NOMO-1 treated with DMSO at 0.1 percent for 48 hours (cell line): ENCODE measurements around the gene MOBP.
"Not testable (repeated sequence)": the region's sequence is repeated elsewhere in the genome, so short reads cannot be mapped to it uniquely, and the experiment has no call there.

Source experiments
- DNase-seq: peaks from one replicate; lab custom pipeline; 2025; ENCODE audit not compliant: unreplicated experiment; lab: John Stamatoyannopoulos, UW

Gene MOBP, protein sequence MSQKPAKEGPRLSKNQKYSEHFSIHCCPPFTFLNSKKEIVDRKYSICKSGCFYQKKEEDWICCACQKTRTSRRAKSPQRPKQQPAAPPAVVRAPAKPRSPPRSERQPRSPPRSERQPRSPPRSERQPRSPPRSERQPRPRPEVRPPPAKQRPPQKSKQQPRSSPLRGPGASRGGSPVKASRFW

DNA sequence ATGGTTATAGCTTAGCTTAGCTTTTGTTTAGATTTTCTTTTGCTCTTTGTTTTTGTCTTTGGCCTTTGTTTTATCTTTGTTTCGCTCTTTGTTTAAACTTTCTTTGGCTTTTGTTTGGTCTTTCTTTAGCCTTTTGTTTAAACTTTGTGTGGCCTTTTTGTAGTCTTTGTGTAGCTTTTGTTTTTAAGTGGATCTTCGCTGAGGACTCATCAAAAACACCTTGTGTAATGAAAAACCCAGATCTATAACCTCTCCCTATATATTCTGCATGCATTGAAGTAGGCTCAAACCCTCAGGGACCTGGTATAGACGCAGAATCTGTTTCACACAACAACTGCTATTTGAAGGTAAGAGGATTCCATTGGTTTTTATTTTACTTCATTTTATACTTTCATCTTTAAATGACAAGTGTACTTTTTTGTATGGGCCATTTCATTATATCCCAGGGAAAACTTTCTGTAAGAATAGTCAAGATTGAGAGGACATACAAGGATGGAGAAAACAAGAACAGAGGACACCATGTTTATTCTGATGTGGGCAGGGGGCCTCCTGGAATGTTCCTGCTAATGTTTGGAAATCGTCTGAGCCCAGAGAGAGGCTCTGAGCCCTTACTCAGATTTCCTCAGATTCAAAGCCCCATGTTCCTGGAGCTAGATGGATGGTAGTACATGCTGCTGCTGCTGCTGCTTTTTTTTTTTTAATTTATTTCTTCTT lies at the start of gene MOBP:
Gene MOBP, plus strand, starts transcription at position 287 of the 714 bp plus-strand sequence. CDS start 34,390 bp downstream, outside the sequence.
- no peak for DNase-seq

DNA sequence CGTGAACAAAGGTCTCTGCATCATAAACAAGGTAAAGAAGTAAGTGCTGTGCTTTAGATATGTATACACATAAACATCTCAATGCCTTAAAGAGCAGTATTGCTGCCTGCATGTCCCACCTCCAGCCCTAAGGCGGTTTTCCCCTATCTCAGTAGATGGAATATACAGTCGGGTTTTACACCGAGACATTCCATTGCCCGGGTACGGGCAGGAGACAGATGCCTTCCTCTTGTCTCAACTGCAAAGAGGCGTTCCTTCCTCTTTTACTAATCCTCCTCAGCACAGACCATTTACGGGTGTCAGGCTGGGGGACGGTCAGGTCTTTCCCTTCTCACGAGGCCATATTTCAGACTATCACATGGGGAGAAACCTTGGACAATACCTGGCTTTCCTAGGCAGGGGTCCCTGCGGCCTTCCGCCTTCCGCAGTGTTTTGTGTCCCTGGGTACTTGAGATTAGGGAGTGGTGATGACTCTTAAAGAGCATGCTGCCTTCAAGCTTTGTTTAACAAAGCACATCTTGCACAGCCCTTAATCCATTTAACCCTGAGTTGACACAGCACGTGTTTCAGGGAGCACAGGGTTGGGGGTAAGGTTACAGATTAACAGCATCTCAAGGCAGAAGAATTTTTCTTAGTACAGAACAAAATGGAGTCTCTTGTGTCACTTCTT lies 48.8 kb upstream of the MOBP start:
- DNase-seq = not testable (repeated sequence)

DNA sequence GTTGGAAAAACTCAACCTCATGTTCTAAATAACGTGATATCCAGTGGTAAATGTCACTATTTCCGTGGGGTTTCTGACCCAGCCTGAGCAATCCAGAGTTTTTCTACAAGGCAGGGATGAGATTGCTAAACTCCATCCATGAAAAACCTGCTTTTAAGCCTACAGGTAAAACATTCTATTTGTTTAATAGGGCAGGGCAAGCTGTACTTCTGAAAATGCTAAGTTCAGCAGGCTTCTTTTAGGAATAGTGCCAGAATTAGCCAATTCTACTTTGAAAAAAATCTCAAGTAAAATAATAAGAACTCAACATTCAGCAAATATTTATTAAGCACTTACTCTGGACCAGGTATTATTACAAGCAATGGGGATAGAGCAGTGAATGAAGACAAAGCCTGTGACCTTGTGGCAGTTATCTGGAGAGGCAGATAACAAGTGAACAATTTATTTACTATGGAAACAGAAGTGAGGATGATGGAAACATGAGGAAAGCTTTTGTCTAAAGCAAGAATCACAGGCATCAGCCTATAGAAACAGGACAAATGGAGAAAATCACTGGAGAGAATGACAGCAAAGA lies 47.7 kb upstream of the MOBP start:
- no peak for DNase-seq

DNA sequence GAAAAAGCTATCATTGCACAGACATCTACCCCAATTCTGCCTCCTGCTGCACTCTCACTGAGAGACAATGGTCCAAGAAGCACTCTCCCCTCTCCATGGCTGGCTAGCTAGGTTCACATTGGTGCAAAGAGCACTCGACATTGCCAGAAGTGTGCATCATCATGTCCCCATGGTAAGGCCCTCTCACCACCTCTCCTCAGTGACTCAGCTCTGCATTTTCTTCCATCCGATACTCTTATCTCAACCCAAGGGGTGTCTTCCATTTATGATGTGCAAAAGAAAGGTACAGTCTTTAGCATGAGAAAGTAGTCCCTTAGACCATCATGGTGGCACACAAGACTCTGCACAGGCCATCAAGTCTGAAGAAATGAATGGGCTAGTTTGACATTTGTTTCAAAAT lies 46.9 kb upstream of the MOBP start:
- DNase-seq = no peak

DNA sequence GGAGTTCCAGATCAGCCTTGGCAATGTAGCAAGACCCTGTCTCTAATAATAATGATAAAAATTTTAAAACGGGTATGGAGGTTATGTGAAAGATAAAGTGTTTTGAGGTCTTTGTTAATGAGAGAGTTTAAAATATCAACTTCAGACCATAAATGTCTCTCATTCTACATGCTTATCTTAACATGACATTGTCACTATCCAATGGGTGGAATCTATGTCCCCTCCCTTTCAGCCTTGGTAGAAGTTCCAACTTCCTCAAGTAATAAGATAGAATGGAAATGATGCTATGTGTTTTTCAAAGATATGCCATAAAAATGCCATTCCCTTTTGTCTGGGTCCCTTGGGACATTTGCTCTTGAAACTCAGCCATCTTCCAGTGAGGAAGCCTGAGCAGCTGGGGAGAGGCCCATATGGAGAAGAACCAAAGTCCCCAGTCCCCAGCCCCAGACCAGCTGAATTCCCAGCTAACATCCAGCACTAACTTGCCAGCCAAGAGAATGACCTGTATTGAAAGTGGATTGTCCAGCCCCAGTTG lies 44.0 kb upstream of the MOBP start:
- DNase-seq = no peak

DNA sequence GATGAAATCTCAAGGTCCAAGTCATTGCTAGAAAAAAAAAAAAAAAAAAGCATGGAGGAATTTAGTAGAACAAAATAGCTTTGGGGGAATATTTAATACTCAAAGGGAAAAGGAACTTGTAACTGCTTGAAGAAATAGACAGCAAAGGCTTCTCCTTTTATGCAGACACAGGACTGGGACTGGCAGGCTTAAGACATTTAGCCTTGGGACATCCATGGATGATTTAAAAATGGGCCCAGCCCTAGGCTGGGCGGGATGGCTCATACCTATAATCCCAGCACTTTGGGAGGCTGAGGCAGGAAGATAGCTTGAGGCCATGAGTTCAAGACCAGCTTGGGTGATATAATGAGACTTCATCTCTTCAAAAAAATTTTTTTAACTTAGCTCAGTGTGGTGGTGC lies 41.2 kb upstream of the MOBP start:
- DNase-seq = no peak

DNA sequence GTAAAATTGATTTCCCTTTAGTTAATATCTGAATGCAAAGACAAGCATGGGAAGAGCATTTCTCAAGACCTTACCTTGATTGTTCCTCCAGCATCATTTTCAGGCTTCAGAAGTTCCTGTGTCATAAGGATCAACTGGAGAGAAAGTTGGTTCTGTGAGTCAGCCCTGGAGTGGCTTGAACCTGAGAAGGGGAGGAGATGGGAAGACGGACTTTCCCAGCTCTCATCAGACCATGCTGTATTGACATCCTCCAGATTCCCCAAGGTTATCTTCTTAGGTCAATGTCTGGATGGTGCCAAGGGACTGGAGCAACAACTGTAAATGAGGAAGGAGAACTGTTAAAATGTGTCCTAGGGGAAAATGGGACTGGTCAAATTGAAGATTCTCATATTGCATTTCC lies 40.0 kb upstream of the MOBP start:
- no peak for DNase-seq

DNA sequence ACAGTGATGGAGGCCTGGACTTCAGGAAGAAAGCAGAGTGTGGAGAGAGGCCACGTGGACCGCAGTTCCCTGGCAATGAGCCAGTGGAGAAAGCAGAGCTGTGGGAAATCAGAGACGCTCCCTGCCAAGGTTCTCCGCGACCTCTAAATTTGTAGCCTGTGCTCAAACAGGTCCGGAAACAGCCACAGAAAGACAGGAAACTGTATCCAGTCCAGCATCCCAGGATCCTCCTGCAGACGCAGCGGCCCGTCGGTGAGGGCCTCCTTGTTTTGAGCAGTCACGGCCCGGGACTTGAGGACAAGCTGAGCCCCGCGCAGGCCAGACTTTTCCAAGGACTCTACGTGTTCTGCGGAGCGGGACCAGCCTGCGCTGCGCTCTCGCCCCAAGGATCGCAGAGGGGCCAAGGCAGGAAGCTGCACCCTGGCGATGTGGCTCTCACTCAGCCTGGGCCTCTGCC lies 38.7 kb upstream of the MOBP start:
- no peak for DNase-seq

DNA sequence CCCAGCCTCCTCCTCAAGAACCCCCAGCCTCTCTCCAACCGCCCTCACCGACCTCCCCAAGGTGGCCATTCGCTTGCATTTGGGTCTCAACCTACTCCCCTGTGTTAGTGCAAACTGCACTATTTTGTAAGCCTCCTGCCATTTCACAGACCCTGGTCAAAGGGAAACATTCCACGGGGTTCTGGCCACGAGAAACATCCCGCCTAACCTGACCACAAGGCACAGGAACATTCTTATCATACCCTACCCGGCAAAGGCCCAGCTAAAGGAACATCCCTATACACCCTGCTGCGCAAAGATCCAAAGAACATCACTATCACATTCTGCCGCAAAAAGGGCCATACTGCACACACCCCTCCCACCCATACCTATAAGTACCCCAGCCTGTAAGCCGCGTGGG lies 38.0 kb upstream of the MOBP start:
- no peak for DNase-seq

DNA sequence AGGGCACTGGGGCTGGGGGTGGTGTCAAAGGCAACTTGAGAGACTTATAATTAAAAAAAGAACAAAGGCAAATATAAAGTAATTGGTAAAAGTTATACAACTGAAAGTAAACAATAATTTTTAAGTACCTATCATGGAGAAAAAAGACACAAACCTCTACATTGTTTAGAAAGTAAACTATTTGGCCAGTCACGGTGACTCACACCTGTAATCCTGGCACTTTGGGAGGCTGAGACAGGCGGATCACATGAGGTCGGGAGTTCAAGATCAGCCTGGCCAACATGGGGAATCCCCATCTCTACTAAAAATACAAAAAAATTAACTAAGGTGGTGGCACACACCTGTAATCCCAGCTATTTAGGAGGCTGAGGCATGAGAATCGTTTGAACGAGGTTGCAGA lies 35.1 kb upstream of the MOBP start:
- DNase-seq = no peak

DNA sequence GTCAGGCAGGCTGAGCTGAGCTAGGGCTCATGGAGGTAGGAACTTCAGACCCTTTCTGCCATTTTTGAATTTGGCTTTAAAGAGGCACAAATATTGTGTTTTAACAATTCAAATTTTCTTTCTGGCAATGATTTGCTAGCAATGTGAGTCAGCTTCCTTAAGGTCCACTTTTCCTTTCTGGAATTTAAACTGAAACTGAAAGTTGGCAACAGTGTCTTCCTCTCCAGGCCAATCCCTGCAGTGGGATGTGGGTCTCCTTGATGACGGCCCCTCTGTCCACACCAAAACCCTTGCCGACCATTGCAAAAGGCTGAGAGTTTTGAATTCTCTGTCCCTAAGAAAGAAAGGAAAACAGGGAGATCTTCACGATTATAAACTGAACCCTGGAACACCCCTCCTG lies 33.8 kb upstream of the MOBP start:
- no peak for DNase-seq

DNA sequence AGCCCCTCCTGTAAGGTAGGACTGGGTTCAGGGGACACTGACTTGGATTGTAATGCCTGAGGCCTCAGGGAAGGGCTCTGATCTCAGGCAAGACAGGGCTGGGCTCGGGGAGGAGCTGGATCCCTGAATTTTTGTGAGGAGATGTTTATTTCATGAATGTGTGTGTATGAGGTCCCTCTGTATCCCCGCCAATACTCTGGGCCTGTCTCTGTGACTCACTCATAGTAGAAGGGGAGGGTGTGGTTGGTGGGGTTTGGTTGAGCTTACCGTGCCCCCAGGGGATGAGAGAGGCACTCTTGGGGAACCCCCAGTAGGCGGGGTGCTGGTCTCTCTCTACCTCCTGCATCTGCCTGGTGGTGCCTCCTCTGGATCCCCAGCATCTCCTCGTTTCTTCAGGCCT lies 32.9 kb upstream of the MOBP start:
- no peak for DNase-seq

DNA sequence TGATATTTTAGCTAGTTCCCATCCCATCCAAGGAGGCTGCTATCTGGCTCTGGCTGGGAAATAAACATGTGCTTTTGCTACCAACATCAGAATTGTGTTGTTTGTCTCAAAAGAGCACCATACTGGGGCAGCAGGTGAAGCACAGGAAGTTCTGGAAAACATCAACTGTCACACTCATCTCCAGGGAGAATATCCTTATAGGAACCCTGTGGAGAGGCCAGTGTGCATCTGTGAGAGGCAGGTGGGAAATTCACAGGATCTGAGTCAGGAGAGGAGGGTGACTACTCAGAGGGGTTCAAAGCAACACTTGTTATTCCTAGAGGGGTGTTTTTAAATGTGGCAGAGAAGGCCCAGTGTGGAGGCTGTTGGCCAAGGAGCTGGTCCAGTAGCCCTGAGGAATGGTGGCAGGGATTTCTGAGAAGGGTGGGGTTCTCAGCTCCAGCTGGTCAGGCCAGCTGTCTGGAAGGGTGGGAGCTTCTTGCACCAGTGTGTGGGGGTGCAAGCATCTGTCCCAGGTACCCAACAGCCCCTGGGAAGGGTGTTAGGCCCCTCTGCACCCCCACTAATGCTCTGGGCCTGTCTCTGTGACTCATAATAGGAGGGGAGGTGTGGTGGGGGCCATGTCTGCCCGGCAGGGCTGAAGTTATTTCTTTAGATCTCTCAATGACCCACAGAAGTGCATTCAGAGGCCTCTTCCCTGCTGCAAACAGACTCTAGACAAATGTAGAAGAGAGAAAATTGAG lies 32.3 kb upstream of the MOBP start:
- DNase-seq = no peak

DNA sequence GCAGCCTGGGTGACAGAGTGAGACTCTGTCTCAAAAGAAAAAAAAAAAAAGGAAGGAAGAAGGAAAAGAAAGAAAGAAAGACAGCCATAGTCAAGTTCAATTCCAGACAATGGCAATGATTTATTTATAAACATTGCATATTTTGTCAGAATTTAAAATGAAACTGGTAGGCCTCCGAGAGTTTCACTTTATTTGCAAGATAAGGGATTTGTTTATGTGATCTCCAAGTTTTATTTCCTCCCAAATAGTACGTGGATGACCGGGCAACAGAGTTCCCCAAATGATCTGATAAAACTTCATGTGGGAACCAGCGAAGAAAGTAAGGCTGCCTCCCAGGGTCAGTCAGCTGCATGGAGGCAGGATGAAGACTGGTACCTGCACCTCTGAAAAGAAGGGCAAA lies 28.6 kb upstream of the MOBP start:
- no peak for DNase-seq

DNA sequence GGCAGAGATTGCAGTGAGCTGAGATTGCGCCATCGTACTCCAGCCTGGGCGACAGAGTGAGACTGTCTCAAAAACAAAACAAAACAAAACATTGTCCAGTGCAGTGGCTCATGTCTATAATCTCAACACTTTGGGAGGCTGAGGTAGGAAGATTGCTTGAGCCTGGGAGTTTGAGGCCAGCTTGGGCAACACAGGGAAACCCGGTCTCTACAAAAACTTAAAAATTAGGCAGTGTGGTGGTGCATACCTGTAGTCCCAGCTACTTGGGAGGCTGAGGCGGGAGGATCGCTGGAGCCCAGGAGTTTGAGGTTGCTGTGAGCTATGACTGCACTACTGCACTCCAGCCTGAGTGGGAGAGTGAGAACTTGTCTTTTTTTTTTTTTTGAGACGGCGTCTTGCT lies 27.2 kb upstream of the MOBP start:
- no peak for DNase-seq

DNA sequence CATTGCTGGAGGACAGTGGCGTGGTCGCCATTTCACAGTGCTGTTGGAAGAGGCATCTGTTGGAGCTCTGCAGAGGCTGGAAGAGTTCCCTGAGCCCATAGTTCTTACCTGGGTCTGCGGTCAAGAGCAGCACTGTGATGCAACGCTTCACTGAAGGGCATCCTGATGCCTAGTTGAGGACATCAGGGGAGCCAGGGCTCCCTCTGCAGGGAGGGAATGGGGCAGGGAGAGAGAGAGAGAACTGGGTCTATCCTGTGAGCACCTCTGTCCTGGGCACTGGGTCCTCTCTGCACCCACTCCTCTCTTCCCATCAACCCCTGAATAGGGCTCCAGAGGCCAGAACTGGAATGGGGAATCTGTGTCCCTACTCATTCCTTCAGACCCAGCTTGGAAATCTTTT lies 23.9 kb upstream of the MOBP start:
- no peak for DNase-seq

DNA sequence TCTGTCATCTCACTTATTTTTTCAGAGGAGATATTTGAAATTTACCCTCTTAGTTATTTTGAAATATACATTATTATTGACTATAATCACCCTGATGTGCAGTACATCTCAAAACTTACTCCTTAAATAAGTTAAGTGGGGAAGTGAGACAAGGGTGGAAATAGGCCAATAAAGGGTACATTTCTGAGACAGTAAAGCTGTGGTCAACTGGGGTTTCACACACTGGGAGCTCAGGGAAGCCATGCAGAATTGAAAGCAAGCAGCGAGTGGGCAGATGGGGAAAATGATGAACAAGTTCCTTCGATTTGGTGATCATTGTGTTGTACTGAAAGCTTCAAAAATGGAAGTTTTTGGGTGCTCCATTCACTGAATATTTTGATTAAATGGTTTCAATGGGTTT lies 21.6 kb upstream of the MOBP start:
- peak; percentile 11 for DNase-seq

DNA sequence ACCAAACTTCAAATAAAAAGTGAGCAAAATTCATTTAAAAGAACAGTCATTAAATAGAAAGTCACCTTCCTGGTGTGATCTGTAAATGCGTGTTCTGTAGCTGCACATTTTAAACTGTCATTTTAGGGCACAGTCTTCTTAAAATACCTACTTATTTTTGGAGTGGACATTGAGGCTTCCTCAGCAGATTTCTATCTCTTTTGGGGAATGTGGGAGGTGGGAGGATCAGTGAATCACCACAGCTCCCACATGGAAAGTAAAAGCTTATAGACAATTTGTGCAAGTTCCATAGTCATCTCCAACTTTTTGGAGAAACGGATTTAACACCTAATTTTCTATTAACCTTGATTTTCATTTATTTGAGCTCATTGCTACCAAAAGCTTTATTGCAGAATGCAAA lies 21.0 kb upstream of the MOBP start:
- DNase-seq = no peak

DNA sequence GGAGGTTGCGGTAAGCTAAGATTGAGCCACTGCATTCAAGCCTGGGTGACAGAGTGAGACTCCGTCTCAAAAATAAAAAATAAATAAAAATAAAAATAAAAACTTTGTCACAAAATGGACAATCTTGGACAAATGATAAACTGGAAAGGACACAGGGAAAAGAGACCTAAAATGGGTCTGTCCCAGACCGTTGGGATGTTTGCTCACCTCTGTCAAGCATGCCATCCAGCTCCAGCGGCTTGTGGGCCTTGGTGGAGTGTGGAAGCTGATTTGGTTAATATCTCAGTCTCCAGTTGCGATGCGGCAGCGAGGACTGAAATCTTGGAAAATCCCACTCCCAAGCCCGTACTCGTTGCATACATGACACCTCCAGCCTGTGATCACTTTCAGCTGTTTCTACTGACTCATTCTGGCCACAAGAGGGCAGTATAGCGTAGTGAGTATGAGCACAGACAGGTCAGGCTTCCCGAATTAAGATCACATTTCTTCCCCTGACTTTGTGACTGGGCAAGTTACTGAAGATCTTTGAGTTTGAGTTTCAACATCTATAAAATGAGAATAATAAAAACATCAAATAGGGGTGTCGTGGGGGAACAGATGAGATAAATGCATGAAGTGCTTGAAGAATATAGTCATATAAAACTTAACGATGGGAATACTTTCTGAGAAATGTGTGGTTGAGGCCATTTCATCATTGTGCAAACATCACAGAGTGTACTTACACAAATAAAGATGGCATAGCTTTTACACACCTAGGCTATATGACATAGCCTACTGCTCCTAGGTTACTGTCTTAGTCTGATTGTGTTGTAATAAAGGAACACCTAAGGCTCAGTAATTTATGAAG lies 19.6 kb upstream of the MOBP start:
- peak; percentile 36 for DNase-seq
